Colonic mucosa (tissue), 4 donors: Measurements from ENCODE around the gene SCAMP5. TPM values are rescaled to one million over a fixed set of nuclear protein-coding genes. Genes with fewer than 3 reads are reported as not detected.

Experiments used
- DNase-seq: peaks from one replicate; pipeline ENCODE4 v3.0.0-alpha.2; 2020
- H3K27ac ChIP-seq: fragments of 200-600 bp; one replicate; pipeline ENCODE4 v1.8.0; 2021
- H3K27me3 ChIP-seq: fragments of 200-600 bp; one replicate; pipeline ENCODE4 v1.8.0; 2021
- H3K36me3 ChIP-seq: fragments of 200-600 bp; one replicate; pipeline ENCODE4 v1.8.0; 2021
- H3K4me1 ChIP-seq: fragments of 200-600 bp; one replicate; pipeline ENCODE4 v1.8.0; 2021; ENCODE audit warnings: mild to moderate bottlenecking
- H3K4me3 ChIP-seq: fragments of 200-600 bp; one replicate; pipeline ENCODE4 v1.8.0; 2021
- H3K9ac ChIP-seq, 2 donors: one replicate each; pipeline ENCODE4 v1.7.0; 2013; ENCODE audit warnings: control low read depth in 2 of 2, low read depth in 2 of 2, low read length in 2 of 2
- H3K9me3 ChIP-seq: fragments of 200-600 bp; one replicate; pipeline ENCODE4 v1.8.0; 2021
- intact Hi-C: fragments of 100-400 bp; cut with DNase I; formaldehyde crosslinking; loops from one replicate; pipeline ENCODE4 v1.14.1; 2022
- total RNA-seq, 2 donors: library from RNA; stranded (reverse); fragmentation: NEBNext Ultra II Directional in 1 of 2; extraction: Animal tissue kit (Norgen Biotek cat#: 25700) in 1 of 2; gene quantifications; one replicate each; pipeline ENCODE4 v1.2.1, GENCODE V29; 2021
- TF ChIP-seq, protein P1 (sequence below): fragments of 200-600 bp; IDR thresholded peaks from one replicate; pipeline ENCODE4 v1.8.0; 2022; ENCODE audit warnings: antibody characterized with exemption, mild to moderate bottlenecking
- donor health status: healthy.
- donor health status: DM: no; HTN: no; CAD: no.
- donor health status: DM: no; HTN: no; CAD: no.

Gene SCAMP5
- total RNA-seq, 2 donors from 2014 or later, result 4.9 to 24.9 TPM

DNA sequence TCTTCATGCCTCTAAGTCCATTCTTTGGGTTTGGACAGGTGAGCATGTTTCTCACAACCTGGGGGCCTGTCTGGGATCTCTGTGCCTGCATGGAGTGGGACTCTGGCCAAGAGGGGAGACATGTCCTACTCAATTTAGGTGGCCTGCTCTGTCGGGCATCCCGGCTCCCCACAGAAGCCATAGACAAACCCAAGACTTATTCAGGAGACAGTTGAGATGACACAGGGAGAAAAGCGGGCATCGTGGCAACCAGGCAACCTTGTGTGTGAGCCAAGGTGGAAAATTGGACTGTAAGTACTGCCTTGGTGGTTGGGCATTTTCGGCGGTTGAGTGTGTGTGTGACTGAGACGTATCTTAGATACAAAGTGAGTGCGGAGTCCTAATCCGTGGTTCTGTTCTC lies 68.5 kb downstream of the SCAMP5 start:
- Histone ChIP-seq H3K9me3 (no peaks in the 10 kb centered on the region), H3K36me3 (no peaks in the 10 kb centered on the region), H3K4me1 (no peaks in the 10 kb centered on the region), H3K27ac (no peak overlapping the region), H3K9ac (no peak overlapping the region), H3K27me3 (no peaks in the 10 kb centered on the region), H3K4me3 (no peak overlapping the region)
- TF ChIP-seq, protein P1, sequence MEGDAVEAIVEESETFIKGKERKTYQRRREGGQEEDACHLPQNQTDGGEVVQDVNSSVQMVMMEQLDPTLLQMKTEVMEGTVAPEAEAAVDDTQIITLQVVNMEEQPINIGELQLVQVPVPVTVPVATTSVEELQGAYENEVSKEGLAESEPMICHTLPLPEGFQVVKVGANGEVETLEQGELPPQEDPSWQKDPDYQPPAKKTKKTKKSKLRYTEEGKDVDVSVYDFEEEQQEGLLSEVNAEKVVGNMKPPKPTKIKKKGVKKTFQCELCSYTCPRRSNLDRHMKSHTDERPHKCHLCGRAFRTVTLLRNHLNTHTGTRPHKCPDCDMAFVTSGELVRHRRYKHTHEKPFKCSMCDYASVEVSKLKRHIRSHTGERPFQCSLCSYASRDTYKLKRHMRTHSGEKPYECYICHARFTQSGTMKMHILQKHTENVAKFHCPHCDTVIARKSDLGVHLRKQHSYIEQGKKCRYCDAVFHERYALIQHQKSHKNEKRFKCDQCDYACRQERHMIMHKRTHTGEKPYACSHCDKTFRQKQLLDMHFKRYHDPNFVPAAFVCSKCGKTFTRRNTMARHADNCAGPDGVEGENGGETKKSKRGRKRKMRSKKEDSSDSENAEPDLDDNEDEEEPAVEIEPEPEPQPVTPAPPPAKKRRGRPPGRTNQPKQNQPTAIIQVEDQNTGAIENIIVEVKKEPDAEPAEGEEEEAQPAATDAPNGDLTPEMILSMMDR, result no peak
- no peak for DNase-seq
- intact Hi-C loops, result no loop called here

DNA sequence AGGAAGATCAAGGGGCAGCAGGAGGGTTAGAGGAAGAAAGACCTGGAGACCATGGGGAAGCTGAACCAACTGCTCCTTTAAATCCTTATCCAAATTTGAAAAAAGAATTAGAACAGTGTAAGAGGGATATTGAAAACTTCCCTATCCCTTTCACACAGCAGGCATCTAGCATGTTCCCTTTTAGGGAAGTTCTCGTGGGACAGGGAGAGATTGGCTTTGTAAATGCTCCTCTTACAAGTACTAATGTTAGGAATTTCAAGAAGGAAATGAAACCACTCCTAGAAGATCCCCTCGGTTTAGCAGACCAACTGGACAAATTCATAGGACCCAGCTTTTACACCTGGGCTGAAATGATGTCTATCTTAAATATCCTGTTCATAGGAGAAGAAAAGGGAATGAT lies 69.5 kb downstream of the SCAMP5 start:
- Histone ChIP-seq H3K36me3 (no peaks in the 10 kb centered on the region), H3K27me3 (no peaks in the 10 kb centered on the region), H3K27ac (no peak overlapping the region), H3K4me1 (no peaks in the 10 kb centered on the region), H3K9me3 (no peaks in the 10 kb centered on the region), H3K4me3 (no peak overlapping the region), H3K9ac (no peak overlapping the region)
- intact Hi-C loops, result no loop called here
- TF ChIP-seq, protein P1, result no peak
- DNase-seq, result no peak

DNA sequence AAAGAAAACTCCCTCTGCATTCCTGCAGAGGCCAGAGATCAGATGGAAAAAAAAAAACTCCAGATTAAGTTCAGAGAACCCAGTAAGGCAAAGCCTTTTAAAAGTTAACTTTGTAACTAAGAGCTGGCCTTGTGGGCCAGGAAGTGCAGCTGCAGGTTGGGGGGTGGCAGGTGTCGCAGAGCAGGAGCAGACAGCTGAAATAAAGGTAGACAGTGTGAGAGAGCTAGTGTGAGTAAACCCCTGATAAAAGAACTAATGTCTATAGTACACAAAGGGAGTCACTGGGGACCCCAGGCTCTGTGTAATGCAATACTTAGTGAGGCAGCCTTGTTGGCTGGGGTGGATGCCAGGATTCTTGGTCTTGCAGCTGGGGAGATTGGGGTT lies 70.1 kb downstream of the SCAMP5 start:
- DNase-seq, result no peak
- H3K4me3 ChIP-seq, result no peak overlapping the region
- H3K27ac ChIP-seq, result no peak overlapping the region
- no peaks in the 10 kb centered on the region for H3K4me1 ChIP-seq
- no peak overlapping the region for H3K9ac ChIP-seq
- H3K36me3 ChIP-seq, result no peaks in the 10 kb centered on the region
- no peaks in the 10 kb centered on the region for H3K9me3 ChIP-seq
- intact Hi-C loops, result no loop called here
- no peaks in the 10 kb centered on the region for H3K27me3 ChIP-seq
- TF ChIP-seq, protein P1, result no peak

DNA sequence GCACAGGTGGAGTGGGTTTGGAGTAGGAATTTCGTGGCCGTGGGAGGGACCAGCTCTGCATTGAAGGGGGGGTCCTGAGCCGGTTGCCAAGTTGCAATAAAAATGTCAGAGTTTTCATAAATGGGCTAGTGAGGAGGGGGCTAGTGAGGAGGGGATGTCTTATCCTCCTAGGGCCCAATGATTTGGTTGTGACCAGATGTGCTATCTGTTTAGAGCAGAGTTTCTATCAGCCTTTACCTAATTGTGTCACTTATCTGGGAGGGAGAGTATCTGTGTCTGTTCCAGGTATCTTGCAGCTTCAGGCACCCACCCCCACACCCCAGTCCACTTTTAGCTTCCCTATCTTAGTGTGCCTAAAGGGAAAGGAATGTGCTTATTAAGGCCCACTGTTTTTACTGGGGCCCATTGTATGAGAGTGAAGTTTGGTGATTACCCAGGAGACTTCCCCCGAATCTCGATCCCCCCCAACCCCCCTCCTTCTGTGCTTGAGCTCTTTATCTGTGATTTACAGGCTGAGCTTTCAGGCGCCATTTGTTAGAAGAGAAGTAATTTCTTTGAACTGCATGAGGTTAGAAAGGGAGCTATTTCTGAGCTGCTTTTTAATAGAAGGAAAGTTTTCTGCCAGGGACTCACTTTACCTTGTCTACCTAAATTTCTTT lies 70.6 kb downstream of the SCAMP5 start:
- no peaks in the 10 kb centered on the region for H3K9me3 ChIP-seq
- TF ChIP-seq, protein P1, result no peak
- H3K27me3 ChIP-seq, result no peaks in the 10 kb centered on the region
- no peak overlapping the region for H3K9ac ChIP-seq
- DNase-seq, result no peak
- no peaks in the 10 kb centered on the region for H3K36me3 ChIP-seq
- H3K27ac ChIP-seq, result no peak overlapping the region
- H3K4me3 ChIP-seq, result no peak overlapping the region
- intact Hi-C loops, result no loop called here
- no peaks in the 10 kb centered on the region for H3K4me1 ChIP-seq

DNA sequence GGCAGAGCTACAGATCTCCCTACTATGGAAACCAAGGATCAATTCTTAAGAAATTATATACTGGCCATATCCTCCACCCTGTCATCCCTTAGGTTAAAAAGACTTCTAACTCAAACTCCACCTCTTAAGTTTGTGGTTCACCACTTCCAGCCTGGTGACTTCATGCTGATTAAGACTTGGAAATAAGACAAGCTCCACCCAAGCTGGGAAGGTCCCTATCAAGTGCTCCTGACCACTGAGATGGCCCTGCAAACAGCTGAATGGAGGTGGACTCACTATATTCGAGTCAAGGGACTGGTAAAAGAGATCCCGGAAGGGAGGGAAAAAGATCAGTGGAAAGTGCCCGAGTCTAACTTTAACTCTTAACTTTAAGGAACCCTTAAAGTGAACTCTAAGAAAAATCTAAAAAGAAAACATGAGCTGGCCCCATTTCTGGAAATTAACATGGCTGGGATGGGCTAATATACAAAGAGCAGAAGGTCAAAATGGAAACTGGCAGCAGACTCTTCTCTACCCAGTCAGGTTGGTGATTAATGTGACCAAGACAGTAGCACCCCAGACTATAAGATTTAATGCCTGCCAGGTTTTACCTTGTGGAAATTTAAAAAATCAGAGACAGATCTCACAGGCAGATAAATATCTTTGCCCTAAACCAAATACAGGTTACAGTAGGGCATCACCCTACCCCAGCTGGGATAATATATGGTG lies 71.9 kb downstream of the SCAMP5 start:
- TF ChIP-seq, protein P1, result no peak
- no peaks in the 10 kb centered on the region for H3K36me3 ChIP-seq
- H3K27me3 ChIP-seq, result no peaks in the 10 kb centered on the region
- H3K27ac ChIP-seq, result no peak overlapping the region
- no peaks in the 10 kb centered on the region for H3K9me3 ChIP-seq
- DNase-seq, result no peak
- intact Hi-C loops, result no loop called here
- no peak overlapping the region for H3K9ac ChIP-seq
- H3K4me1 ChIP-seq, result no peaks in the 10 kb centered on the region
- no peak overlapping the region for H3K4me3 ChIP-seq
